Measurements from ENCODE around the gene SLC66A1. TPM values are rescaled to one million over a fixed set of nuclear protein-coding genes. Genes with fewer than 3 reads are reported as not detected.

The SLC66A1 gene
- total RNA-seq, 1 donor from 2014 or later = 22.6 TPM

- Mint-ChIP-seq H3K9me3 (ENCODE audit: unreplicated experiment) (no peaks in the 10 kb centered on the region), H3K27me3 (ENCODE audit: unreplicated experiment) (peaks cover 6% of the 10 kb centered on the region), H3K4me1 (ENCODE audit: unreplicated experiment) (no peaks in the 10 kb centered on the region), H3K4me3 (ENCODE audit: unreplicated experiment) (no peak overlapping the region), H3K27ac (ENCODE audit: unreplicated experiment) (no peak overlapping the region), H3K36me3 (ENCODE audit: low read depth, unreplicated experiment) (peaks cover 24% of the 10 kb centered on the region)
- no peak for TF ChIP-seq CTCF (IDR thresholded peaks at IDR 0.05; ENCODE audit: unreplicated experiment)
- no peak for DNase-seq (ENCODE audit: low spot score)
These were observed 14.0 kb downstream of the SLC66A1 start for GRCh38 chr1:19325958-19326747.

DNA sequence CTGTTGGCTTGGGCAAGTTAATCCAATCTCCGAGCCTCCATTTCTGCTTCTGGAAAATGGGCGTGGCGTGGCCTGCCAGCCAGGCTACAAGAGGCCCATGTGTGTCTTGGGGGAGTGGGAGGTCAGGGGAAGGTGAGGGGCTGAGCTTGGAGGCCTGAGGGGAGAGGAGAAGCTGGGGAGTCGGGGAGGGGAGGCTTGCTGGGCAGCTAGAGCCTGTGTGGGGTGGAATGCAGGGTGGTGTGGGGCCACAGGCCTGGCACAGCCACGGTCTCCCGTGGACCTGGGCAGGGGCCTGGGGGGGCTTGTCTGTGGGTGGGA, 14.6 kb downstream of the SLC66A1 start:
- no peak overlapping the region for H3K27ac Mint-ChIP-seq (ENCODE audit: unreplicated experiment)
- H3K4me3 Mint-ChIP-seq (ENCODE audit: unreplicated experiment) = no peak overlapping the region
- H3K4me1 Mint-ChIP-seq (ENCODE audit: unreplicated experiment) = no peaks in the 10 kb centered on the region
- H3K27me3 Mint-ChIP-seq (ENCODE audit: unreplicated experiment) = peaks cover 6% of the 10 kb centered on the region
- peaks cover 23% of the 10 kb centered on the region for H3K36me3 Mint-ChIP-seq (ENCODE audit: low read depth, unreplicated experiment)
- no peak for TF ChIP-seq CTCF (IDR thresholded peaks at IDR 0.05; ENCODE audit: unreplicated experiment)
- no peaks in the 10 kb centered on the region for H3K9me3 Mint-ChIP-seq (ENCODE audit: unreplicated experiment)
- no peak for DNase-seq (ENCODE audit: low spot score)

GRCh38 chr1:19327301-19327700, 15.2 kb downstream of the SLC66A1 start:
- peaks cover 4% of the 10 kb centered on the region for H3K27me3 Mint-ChIP-seq (ENCODE audit: unreplicated experiment)
- H3K9me3 Mint-ChIP-seq (ENCODE audit: unreplicated experiment) = no peaks in the 10 kb centered on the region
- H3K36me3 Mint-ChIP-seq (ENCODE audit: low read depth, unreplicated experiment) = peaks cover 18% of the 10 kb centered on the region
- no peak overlapping the region for H3K27ac Mint-ChIP-seq (ENCODE audit: unreplicated experiment)
- no peak overlapping the region for H3K4me3 Mint-ChIP-seq (ENCODE audit: unreplicated experiment)
- no peaks in the 10 kb centered on the region for H3K4me1 Mint-ChIP-seq (ENCODE audit: unreplicated experiment)
- no peak for TF ChIP-seq CTCF (IDR thresholded peaks at IDR 0.05; ENCODE audit: unreplicated experiment)
- no peak for DNase-seq (ENCODE audit: low spot score)

DNA sequence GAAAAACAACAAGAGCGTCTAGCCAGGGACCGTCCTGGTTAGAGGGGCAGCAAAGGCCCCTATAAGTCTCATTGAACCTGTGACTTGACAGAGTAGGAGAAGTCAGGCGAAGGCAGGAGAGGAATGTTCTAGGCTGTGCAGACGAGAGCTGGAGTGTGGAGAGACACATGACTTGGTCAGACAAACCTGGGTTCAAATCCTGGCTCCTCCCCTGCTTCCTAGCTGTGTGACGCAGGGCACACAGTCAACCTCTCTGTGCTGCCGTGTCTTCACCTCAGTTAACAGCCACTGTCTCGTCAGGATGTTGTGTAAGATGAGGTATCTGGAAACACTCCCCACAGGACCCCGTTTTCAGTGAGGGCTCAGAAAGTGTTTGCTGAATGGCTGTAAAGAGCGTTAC, 15.6 kb downstream of the SLC66A1 start:
- Mint-ChIP-seq H3K9me3 (ENCODE audit: unreplicated experiment) (no peaks in the 10 kb centered on the region), H3K4me1 (ENCODE audit: unreplicated experiment) (no peaks in the 10 kb centered on the region), H3K27ac (ENCODE audit: unreplicated experiment) (no peak overlapping the region), H3K4me3 (ENCODE audit: unreplicated experiment) (no peak overlapping the region), H3K36me3 (ENCODE audit: low read depth, unreplicated experiment) (peaks cover 16% of the 10 kb centered on the region), H3K27me3 (ENCODE audit: unreplicated experiment) (peaks cover 4% of the 10 kb centered on the region)
- DNase-seq (ENCODE audit: low spot score) = no peak
- no peak for TF ChIP-seq CTCF (IDR thresholded peaks at IDR 0.05; ENCODE audit: unreplicated experiment)

DNA sequence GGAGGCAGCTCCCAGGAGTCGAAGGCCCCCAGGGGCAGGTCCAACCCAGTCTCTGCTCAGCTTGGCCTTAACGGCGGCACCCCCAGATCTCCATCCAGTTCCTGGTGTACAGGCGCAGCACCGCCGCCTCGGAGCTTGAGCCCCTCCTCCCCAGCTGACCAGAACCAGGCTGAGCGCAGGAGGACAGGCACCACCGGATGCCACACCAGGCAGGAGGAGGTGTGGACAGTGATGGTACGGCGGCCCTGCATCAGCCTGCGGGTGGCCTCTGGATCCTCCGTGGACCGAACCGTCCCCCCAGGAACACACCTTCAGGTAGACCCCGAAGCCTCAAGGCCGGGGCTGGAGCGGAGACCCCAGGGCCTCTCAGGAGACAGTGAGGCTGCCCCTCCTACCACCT, 16.4 kb downstream of the SLC66A1 start:
- no peak overlapping the region for H3K4me3 Mint-ChIP-seq (ENCODE audit: unreplicated experiment)
- TF ChIP-seq CTCF (IDR thresholded peaks at IDR 0.05; ENCODE audit: unreplicated experiment) = no peak
- no peak for DNase-seq (ENCODE audit: low spot score)
- H3K4me1 Mint-ChIP-seq (ENCODE audit: unreplicated experiment) = no peaks in the 10 kb centered on the region
- H3K27me3 Mint-ChIP-seq (ENCODE audit: unreplicated experiment) = peaks cover 6% of the 10 kb centered on the region
- H3K27ac Mint-ChIP-seq (ENCODE audit: unreplicated experiment) = no peak overlapping the region
- H3K36me3 Mint-ChIP-seq (ENCODE audit: low read depth, unreplicated experiment) = peaks cover 15% of the 10 kb centered on the region
- no peaks in the 10 kb centered on the region for H3K9me3 Mint-ChIP-seq (ENCODE audit: unreplicated experiment)
